HG03520 (cell line): ENCODE measurements around the gene SERPINA5.

Experiments
- ATAC-seq: cut with Tn5 transposase; IDR thresholded peaks from one replicate; pipeline ENCODE4 v1.9.1; 2021; ENCODE audit warnings: mild to moderate bottlenecking, moderate library complexity; ENCODE audit not compliant: unreplicated experiment

Gene SERPINA5, protein sequence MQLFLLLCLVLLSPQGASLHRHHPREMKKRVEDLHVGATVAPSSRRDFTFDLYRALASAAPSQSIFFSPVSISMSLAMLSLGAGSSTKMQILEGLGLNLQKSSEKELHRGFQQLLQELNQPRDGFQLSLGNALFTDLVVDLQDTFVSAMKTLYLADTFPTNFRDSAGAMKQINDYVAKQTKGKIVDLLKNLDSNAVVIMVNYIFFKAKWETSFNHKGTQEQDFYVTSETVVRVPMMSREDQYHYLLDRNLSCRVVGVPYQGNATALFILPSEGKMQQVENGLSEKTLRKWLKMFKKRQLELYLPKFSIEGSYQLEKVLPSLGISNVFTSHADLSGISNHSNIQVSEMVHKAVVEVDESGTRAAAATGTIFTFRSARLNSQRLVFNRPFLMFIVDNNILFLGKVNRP

DNA sequence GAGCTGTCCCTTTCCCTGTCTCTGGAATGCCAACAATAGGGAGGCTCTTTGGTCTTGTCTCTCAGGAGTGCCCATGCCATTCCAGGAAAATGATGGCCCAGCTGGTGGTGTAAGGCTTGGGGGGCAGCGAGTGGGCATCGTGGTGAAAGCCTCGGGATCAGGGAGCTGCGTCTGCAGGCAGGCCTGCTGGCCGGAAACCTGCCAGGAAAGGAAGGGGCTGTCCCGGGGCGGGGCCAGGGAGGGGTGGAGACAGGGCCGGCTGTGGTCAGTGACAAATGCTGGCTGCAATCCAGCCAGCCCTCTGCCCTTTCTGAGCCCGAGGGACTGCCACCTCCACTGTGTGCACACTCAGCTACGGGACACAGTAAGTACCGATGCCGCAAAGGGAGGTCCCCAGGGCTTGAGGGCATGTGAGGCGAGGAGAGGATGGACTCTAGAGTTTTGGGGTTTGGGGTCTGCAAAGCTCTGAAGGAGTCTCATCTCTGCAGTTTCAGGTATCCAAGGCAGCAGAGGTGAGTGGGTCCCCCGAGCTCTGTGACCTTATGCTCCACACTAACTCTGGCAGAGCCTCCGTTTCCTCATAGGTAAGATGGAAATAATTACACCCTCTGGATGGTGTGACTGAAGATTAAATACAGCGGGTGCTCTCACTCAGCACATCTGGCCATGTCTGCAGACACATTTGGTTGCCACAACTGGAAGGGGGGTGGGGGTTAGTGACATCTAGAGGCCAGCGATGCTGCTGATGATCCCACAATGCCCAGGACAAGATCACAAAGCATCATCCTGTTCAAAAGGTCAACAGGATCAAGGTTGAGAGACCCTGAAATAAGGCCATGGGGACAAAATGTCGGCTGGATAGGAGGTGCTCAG is at the start of gene SERPINA5:
TSS of gene SERPINA5 (plus strand) at position 300 of the 873 bp plus-strand sequence. CDS start 5,937 bp downstream, outside the sequence.
- no peak for ATAC-seq

DNA sequence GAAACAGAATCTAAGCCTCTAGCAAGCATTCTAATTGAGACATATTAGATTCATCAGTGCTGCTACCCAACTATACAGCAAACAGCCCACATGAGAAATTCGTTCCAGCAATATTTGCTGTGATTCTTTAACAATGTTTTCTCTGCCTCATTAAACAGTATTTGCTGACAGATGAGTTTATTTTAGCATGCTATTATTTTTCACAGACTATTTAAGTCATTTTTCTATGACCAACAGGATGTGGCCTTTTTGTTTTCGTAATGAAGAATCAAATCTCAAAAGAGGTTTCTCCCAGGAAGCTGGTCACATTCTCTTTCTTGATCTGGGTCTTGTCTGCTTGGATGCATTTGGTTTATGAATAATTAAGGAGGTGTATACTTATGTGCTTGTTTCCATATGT is 48.8 kb upstream of the SERPINA5 start:
- no peak for ATAC-seq

DNA sequence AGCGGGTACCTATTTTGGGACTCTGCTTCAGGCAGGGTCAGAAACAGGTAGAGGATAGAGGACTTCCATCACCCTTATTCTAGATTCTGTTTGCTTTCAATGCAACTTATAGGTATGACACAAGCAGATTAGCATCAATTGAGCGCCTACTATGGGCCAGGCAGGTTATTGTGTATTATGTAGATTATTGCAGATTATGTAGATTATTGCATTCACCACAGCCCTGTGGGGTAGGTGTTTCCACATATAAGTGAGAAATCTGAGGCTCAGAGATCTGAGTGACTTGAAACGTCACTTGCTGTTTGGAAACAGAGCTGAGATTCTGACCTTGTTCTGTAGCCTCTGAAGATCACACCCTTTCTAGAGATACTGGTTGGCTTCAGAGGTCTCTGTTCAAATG is 45.7 kb upstream of the SERPINA5 start:
- ATAC-seq: no peak

DNA sequence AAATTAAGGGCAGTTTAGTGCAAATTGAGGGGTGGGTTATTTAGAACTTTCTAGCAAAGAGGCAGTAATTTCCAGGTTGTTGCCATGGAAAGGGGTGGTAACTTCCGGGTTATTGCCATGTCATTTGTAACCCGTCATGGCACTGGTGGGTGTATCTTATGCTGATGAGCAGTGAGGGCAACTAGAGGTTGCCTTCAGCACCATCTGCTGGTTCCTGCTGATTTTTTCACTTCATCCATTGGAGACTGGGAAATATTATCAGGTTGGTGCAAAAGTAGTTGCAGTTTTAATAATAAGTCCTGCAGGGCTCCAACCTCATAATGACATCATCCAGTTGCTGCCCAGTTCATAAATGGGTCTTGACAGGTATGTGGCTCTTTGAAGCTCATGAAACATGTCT is 44.4 kb upstream of the SERPINA5 start:
- no peak for ATAC-seq

DNA sequence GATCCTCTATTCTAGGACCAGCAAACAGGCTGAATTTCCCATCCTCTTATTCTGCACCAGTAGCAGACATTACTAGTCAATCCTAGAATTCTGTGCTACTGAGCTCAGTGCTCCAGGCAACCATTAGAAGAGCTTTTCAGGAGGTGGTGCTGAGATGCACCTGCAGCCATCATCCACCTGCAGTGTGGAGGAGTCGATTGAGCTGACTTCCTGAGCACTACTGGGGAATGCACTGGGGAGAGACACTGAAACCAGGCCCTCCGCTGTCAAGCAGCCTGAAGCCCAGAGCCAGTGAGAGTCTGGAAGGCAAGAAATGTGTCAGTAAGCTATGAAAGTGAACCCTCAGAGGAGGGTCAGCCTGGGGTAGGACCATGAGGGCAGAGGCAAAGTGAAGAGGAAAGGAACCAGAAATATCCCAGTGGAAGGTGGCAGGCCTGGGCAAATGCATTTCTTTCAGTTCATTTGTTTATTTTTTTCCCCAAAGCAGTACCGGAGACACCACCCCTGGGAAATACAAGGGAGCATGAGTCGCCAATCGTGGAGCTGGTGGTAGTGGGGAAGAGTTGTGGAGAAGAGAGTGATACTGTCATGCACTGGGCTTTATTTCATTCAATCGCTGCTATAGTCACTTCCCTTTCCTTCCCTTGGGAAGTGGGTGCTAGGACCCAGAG is 43.0 kb upstream of the SERPINA5 start:
- no peak for ATAC-seq

DNA sequence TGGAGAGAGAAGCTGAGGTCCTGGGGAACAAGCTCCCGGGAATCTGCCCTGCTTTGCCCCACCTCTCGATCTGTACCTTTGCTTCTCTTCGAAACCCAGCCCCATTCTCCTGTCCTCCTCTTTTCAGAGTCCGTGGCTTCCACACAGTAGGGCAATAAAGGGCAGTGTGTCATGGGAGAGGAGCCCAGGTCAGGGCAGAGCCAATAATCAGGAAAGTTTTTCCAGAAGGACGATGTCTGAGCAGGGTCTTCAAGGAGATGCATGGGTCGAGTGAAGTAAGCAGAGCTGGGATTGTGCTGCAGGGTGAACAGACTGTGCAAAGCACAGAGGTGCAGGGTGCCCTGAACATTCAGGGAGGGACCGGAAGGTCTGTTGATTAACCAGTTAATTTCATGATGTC is 42.0 kb upstream of the SERPINA5 start:
- ATAC-seq: no peak

DNA sequence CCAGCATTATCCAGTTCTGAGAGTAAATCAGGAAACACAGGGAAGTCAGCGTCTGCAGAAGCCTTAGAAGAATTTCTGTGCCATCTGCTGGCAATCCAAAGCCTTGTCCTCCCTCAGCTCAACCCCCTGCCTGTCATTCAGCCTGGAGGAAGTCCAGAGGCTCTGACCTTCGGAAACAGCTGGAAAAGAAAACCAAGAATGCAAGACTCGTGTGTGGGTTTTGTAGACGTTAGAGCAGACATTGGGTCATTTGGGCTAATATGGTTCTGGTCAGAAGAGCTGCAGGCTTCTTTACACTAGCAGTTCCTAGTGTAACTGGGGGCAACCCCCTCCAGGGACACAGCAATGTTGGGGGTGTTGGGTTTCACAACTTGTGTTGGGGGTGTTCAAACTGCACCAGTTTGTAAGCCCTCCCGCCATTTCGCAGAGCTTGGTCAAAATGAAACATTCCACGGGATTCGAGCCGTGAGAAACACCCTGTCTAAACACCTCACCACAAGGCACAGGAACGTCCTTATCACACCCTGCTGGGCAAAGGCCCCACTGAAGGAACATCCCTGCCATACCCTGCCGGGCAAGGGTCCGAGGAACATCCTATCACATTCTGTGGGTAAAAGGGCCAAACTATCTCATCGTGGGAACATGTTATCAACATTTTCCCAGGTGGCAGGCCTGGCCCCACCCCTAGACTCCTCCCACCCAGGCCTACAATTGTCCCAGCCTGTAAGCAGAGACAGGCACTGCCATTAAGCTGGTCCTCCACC is 41.0 kb upstream of the SERPINA5 start:
- no peak for ATAC-seq

DNA sequence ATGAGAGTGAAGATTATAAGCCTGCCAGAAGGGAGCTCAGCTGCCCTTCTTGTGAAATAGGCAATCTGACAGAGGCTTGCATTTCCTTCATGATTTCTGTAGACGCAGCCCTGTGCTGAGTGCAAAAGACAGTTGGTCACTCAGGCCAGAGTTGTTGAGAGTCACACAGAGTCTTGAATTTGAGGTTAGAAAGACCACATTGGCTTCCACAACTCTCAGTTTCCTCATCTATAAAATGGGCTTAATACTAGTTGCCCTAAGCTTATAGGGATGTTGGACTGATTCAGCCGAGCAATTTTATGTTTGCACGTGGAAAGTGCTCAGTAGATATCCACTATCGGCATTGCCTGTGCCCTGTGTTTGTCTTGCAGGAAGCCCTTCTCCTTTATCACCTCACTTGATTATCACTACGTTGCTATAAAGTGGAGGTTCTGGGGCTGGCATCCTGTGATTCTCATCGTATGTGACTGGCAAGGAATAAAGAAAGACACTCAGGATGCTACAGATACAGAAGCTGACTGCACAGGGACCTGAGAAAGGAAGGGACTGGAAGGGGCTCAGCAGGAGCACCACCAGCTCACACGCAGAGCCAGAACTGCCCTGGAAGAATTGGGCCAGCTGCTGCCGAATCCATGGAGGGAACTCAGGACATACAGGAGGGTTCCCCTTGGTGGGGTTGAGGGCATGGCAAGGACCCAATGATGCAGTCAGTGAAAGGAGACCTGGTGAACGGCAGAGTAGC is 39.8 kb upstream of the SERPINA5 start:
- no peak for ATAC-seq

DNA sequence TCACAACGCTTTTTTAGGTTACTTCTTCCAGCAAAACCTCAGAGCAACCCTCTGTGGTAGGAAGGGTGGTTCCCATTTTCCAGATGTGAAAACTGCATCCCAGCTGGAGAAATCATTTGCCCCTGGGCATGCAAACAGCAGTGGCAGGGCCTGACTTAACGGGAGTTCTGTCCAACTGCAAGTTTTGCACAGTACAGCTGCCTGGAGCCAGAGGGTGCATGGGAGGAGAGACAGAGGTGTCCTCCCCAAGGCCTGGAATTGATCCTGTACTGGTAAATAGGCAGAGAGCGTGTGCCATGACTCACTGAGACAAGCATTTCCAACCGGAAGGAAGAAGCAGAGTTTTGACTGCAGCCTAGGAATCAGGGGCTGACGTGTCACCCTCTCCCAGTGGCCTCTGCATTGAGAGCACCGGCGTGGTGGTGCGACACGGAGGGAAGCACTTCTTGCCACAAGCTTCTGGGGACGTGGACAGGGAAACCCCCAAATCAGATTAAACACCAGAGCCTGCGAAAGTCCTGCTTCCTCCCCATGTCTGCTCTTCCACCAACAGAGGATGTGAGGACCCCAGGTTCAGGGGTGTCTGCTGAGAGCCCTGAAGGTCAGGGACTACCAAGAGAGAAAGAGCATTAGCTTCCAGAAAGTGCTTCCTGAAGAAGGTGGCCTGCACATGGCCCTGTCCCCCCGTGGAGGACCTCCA is 39.0 kb upstream of the SERPINA5 start:
- ATAC-seq: no peak

DNA sequence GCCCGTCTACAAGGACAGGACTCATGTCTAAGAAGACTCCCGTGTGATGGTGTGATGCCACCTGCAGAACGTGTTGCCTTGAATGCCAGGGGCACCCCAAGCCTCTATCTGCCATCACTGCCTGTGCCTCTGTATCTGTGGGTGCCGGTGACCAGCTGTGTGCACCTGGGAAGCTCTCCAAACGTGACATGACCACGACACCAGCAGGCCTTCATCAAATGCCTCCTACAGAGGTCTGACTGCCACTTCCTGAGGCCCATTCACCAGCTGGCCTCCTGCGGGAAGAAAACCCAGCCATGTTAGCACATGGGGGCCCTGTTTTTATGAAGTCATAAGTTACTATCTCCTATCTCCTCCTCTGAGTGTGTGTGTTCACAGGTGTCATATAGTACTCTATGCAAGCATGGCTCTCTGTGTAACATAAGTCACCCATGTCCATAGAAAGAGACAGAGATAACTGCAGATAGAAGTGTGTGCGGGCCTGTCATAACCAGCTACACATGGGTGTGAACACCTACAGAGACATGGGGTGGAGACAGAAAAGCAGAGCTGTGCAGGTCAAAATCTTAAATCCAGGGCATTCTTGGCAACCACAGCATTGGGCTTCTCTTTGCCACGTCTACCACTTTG is 38.3 kb upstream of the SERPINA5 start:
- ATAC-seq: no peak

DNA sequence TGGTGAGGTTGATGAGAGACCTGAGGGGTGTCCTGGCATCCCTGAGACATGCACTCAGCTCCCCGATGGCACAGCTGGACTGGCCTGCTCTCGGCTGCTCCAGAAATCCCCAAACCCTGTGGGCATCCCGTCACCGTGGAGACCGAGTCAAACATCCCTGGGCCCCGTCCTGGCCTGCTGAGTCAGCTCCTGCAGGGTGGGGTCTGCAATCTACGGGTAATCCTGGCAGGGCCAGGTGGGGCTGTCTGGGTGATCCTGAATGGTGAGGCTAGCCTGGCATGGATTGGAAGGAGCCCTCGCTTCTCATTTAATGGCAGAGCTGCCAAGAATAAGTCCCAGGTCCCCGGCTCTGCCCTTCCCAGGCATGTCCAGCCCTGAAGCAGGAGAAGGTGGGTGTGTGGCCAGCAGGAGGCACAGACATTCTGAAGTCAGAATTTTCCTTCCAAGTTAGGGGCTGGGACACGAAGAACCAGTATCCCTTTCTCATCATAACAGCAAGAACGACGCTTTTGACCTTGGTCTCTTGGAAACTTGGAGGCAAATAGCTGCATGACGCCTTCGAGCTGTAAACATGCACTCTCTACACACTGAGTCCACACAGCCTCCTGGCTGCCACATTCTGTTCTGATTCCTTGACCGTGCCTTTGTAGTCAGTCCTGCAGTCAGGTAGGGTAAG is 37.6 kb upstream of the SERPINA5 start:
- ATAC-seq: no peak

DNA sequence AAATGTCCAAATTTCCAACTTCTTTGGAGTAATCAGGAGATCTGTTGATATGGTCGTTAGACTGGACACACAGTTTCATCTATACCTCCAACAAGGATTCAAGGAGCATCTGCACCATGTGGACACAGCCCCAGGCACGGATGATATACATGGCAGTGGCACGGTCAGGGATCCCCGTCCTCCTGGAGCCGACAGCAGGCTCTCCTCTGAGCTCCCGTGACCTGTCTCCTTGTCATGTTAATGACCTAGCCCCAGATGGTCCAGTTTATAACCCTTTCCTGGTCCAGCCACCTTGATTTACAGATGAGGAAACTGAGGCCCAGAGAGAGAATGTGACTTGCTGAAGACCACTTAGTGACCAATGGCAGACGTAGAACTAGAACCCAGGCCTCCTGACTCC is 36.5 kb upstream of the SERPINA5 start:
- ATAC-seq: no peak

DNA sequence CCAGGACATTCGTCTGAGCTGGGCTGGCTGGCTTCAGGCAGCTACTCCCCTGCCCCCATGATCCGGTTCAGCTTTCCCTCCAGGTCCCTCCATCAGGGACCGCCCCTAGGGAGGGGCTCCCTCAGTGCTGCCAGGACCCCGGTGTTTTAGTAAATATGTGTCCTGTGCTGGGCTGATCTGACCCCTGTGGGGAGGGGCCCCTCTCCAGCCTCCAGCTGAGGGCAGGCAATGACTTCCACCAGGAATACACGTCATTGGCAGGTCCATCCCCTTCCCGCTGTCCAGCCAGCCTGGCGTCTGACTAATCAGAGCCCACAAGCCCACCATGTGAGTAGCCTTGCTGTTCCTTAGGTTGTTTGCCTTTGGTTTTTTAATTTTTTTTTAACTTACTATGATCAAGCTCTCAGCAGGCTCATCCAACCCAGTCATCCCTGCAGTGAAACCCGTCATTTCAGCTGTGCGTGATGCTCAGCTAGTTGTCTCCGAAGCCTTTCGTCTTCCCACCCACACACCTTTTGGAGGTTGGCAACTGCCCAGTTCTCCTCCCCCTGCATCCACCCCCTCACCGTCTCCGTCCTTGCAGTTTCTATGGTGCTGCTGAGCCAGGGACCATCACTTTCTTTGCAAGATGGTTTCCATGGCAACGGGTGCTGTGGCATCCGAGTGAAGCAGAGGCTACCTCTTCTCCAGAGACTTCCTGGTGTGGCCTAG is 35.9 kb upstream of the SERPINA5 start:
- no peak for ATAC-seq

DNA sequence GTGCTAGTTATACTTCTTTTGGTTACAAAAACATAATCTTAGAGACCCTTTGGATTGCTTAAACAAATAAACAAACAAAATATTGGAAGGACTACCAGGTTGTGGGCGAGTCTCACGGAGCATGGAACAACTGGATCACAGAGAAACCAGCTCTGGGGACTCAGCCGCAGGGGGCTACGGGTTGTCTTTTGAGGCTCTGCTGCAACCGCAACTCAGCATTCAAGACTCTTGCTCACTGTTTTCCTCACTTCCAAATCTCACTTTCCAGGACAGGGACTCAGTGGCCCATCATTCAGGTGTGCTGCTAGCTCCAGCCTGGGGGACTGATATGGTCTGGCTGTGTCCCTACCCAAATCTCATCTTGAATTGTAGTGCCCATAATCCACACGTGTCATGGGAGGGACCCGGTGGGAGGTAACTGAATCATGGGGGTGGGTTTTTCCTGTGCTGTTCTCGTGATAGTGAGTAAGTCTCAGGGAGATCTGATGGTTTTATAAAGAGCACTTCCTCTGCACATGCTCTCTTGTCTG is 34.0 kb upstream of the SERPINA5 start:
- ATAC-seq: no peak

DNA sequence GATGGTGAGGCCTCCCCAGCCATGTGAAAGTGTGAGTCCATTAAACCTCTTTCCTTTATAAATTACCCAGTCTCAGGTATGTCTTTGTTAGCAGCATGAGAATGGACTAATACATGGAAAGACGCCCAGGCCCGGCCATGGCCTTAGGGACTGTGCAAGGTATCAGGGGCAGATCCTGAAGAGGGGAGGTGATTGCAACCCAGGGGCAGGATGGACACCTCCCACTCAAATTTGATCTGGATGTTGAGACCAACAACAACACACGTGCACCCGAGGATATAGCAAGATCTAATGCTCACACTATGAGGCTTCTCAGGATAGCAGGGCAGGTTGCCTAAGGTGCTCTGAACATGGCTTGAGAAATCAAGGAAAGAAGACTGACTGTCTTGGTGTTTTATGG is 33.5 kb upstream of the SERPINA5 start:
- ATAC-seq: no peak

DNA sequence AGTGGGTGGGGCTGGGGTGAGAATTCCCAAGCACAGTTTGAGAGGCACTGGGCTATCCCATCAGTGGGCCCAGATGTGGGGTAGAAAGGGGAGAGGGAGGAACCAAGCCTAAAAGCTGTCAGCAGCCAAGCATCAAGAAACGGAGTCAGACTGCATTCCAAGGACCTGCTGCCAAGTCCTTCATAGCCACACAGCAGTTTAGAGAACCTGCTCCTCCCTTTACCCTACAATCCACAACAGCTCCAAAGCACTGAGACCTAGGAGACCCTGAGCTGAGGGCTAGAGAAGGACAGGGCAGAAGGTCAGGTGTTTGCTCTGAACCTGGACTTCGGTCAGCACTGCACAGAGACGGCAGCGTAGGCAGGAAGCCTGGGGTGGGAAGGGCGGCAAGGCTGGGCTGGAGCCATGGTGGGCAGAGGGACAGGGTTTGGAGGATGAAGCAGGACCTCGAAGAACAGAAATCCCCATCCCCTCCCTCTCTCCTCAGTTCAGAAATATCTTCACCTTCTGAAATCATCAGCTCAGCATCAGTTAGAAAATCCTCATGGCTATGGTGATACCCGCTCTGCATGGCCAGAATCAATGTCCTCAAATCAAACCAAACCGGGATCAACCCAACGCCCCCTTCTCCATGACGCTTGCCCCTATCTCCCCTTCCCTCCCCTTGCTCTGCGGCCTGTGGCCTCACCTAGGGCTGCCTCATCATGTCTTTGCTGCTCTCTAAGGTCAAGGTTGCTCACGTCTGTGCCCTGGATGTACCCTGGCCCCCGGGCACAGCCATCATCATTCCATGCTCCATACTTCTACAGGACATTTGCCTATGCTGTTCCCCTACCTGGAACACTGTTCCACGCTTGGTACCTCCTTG is 32.9 kb upstream of the SERPINA5 start:
- no peak for ATAC-seq
